ENCODE results near the gene HS3ST1.

The HS3ST1 gene

DNA sequence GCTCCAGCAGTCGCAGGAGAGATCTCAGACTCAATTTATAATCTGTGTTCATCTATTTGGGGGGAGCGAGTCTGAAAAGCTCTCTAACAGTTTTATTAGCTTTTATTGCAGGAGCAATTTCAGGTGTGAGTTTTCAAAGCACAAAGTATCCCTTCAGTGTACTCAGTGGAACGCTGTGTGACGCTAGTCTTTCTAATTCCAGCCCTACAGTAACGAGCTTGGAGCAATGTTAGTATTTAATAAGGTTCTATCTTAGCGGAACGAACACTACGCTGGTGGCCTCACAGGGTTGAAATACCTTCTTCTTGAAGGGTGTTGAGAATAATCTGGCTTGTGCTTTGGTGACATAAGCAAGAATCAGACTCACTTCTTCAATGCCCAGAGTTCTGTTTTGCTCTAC lies 8.4 kb downstream of the HS3ST1 start:
- no peaks in the 10 kb centered on the region for H3K9me3 ChIP-seq (ENCODE audit: low read length)
- H3K27me3 ChIP-seq (ENCODE audit: control insufficient read depth in 1 of 2, insufficient read depth in 2 of 2, low read length in 2 of 2), result no peaks in the 10 kb centered on the region
- no peaks in the 10 kb centered on the region for H3K4me1 ChIP-seq (ENCODE audit: insufficient read depth, low read length)
- no peak overlapping the region for H3K9ac ChIP-seq (ENCODE audit: low read length)
- H3K27ac ChIP-seq (ENCODE audit: low read depth, low read length), result no peak overlapping the region
- no peaks in the 10 kb centered on the region for H3K36me3 ChIP-seq (ENCODE audit: insufficient read depth, low read length)
- no peak overlapping the region for H3K4me3 ChIP-seq (ENCODE audit: low read depth in 1 of 2, low read length in 2 of 2)

DNA sequence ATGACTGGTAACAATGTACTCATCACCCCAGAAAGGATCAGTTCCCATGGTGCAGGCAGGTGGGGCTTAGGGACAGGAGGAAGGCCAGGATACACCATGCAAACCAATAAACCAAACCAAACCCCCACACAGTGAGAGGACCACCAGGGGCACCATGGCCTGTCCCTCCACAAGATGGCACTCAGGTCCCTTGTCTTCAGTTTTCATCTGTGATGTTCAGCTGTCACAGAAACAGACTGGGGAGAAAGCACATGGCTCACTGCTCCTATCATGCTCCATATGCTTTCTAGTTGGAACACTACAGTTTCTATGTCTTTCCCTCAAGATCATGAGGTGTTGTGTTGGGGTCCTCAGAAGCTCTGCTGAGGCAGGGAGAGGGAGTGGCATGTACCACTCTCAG lies 10.1 kb downstream of the HS3ST1 start:
- no peak overlapping the region for H3K27ac ChIP-seq (ENCODE audit: low read depth, low read length)
- no peaks in the 10 kb centered on the region for H3K27me3 ChIP-seq (ENCODE audit: control insufficient read depth in 1 of 2, insufficient read depth in 2 of 2, low read length in 2 of 2)
- no peaks in the 10 kb centered on the region for H3K4me1 ChIP-seq (ENCODE audit: insufficient read depth, low read length)
- no peak overlapping the region for H3K4me3 ChIP-seq (ENCODE audit: low read depth in 1 of 2, low read length in 2 of 2)
- H3K9me3 ChIP-seq (ENCODE audit: low read length), result no peaks in the 10 kb centered on the region
- H3K9ac ChIP-seq (ENCODE audit: low read length), result no peak overlapping the region
- H3K36me3 ChIP-seq (ENCODE audit: insufficient read depth, low read length), result no peaks in the 10 kb centered on the region

DNA sequence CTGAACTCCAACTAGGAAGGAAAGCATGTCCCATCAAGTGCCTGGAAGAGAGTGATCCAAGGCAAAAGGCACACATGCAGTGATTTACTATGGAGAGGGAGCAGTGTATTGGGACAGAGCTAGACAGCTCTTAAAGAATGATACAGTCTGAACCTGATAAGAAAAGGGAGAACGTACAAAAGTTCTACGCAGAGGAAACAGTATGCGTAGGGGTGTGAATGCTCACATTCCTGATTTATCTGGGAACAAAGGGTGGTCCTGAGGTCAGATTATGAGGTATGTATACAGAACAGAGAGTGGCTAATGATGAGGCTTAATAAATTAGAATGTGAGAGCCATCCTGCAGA lies 12.0 kb downstream of the HS3ST1 start:
- no peak overlapping the region for H3K9ac ChIP-seq (ENCODE audit: low read length)
- no peak overlapping the region for H3K4me3 ChIP-seq (ENCODE audit: low read depth in 1 of 2, low read length in 2 of 2)
- H3K36me3 ChIP-seq (ENCODE audit: insufficient read depth, low read length), result no peaks in the 10 kb centered on the region
- no peaks in the 10 kb centered on the region for H3K27me3 ChIP-seq (ENCODE audit: control insufficient read depth in 1 of 2, insufficient read depth in 2 of 2, low read length in 2 of 2)
- H3K9me3 ChIP-seq (ENCODE audit: low read length), result no peaks in the 10 kb centered on the region
- no peaks in the 10 kb centered on the region for H3K4me1 ChIP-seq (ENCODE audit: insufficient read depth, low read length)
- no peak overlapping the region for H3K27ac ChIP-seq (ENCODE audit: low read depth, low read length)

DNA sequence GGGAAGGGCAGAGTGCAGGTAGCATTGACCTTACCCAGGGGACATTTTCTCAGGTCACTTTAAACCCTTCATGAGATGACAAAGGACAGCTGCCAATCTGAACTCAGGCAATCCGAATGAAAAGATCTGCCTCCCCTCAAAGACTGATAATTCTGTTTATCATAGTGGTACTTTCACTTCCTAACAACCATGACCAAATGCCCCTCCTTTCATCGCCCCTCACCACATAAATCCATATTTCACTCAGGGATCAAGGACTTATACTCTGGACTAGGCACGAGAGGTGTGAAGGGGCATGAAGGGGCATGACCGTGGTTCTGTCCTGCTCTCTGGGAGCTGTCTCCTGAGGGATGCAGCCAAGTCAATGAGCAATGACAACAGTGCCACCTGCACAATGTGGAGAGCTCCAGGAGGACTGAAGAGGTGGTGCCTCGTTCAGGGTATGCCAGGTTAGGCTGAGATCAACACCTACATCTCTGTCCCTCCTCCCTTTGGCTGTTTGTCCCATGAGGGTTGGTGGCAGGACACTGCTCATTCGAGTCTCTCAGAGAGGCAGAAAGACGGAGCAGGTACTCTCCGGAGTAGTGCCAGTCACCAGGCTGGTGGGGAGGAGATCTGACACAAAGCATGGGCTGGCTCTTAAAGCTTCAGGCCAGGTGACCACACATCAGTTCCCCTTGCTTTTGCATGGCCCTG lies 12.5 kb downstream of the HS3ST1 start:
- Histone ChIP-seq H3K27ac (ENCODE audit: low read depth, low read length) (no peak overlapping the region), H3K4me1 (ENCODE audit: insufficient read depth, low read length) (no peaks in the 10 kb centered on the region), H3K9ac (ENCODE audit: low read length) (no peak overlapping the region), H3K27me3 (ENCODE audit: control insufficient read depth in 1 of 2, insufficient read depth in 2 of 2, low read length in 2 of 2) (no peaks in the 10 kb centered on the region), H3K4me3 (ENCODE audit: low read depth in 1 of 2, low read length in 2 of 2) (no peak overlapping the region), H3K36me3 (ENCODE audit: insufficient read depth, low read length) (no peaks in the 10 kb centered on the region), H3K9me3 (ENCODE audit: low read length) (no peaks in the 10 kb centered on the region)

DNA sequence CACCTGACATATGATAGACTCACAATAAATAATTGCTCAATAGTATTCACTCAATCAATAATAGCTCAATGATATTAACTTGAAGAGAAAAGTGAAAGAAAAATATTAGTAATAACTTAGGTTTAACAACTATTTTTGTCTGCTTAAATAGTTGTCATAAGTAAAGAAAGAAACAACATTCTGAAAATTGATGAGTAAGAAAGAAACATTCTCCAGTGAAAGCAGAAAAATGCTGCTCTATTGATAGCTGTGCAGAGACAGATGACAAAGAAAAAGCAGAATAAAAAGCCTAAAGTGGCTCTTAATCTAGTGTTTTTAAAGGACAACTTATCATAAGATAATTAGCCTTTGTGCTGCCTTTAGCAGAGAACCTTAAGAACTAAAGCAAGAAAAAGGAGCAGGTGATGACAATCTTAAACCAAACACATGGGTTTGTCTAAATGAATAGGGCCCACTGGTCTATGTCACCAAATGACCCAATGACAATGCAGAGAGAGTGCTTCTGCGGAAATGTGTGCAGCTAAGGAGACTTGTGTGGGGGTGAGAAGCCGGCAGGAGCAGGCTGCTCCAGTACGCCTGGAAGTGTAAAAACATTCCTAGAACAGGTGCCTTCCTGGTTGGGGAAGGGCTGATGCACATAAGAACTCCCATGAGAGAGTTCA lies 13.2 kb downstream of the HS3ST1 start:
- Histone ChIP-seq H3K27ac (ENCODE audit: low read depth, low read length) (no peak overlapping the region), H3K27me3 (ENCODE audit: control insufficient read depth in 1 of 2, insufficient read depth in 2 of 2, low read length in 2 of 2) (no peaks in the 10 kb centered on the region), H3K9ac (ENCODE audit: low read length) (no peak overlapping the region), H3K36me3 (ENCODE audit: insufficient read depth, low read length) (no peaks in the 10 kb centered on the region), H3K4me3 (ENCODE audit: low read depth in 1 of 2, low read length in 2 of 2) (no peak overlapping the region), H3K4me1 (ENCODE audit: insufficient read depth, low read length) (no peaks in the 10 kb centered on the region), H3K9me3 (ENCODE audit: low read length) (no peaks in the 10 kb centered on the region)

DNA sequence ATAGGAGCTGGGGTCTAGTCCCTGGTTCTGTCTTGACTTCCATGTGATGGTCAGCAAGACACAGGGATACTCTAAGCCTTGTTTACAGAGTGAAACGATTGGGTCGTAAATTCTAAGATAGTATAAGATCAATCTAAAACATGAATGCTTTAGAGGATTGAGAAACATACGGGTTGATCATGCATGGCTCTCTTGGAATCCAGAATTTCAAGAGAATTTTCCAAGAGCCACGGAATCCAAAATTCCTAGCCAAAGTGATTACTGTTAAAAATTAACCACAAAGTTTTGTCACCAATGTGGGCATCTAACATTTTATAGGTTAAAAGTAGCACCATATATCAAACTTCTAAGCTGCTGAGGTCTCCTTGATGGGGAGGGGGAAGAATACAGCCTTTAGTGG lies 16.5 kb downstream of the HS3ST1 start:
- Histone ChIP-seq H3K27me3 (ENCODE audit: control insufficient read depth in 1 of 2, insufficient read depth in 2 of 2, low read length in 2 of 2) (no peaks in the 10 kb centered on the region), H3K9ac (ENCODE audit: low read length) (no peak overlapping the region), H3K36me3 (ENCODE audit: insufficient read depth, low read length) (no peaks in the 10 kb centered on the region), H3K27ac (ENCODE audit: low read depth, low read length) (no peak overlapping the region), H3K4me1 (ENCODE audit: insufficient read depth, low read length) (no peaks in the 10 kb centered on the region), H3K4me3 (ENCODE audit: low read depth in 1 of 2, low read length in 2 of 2) (no peak overlapping the region), H3K9me3 (ENCODE audit: low read length) (no peaks in the 10 kb centered on the region)

DNA sequence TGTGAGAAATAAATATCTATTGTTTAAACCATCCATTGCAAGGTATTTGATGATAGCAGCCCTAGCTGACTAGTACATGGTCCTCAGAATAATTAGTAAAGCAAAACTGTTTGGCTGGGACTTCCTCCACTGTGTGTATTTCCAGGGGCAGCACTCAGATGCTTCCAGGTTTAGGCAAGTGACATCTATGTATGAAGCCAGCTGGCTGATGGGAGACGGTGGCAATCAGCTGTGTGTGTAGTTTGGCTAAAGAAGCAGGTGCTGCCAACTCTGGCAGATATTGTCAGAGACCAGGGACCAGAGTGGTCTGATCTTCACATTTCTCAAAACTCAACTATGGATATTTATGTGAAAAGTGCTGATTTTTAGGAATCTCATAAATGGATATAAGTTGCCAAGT lies 19.1 kb downstream of the HS3ST1 start:
- no peaks in the 10 kb centered on the region for H3K27me3 ChIP-seq (ENCODE audit: control insufficient read depth in 1 of 2, insufficient read depth in 2 of 2, low read length in 2 of 2)
- no peaks in the 10 kb centered on the region for H3K9me3 ChIP-seq (ENCODE audit: low read length)
- no peaks in the 10 kb centered on the region for H3K4me1 ChIP-seq (ENCODE audit: insufficient read depth, low read length)
- H3K4me3 ChIP-seq (ENCODE audit: low read depth in 1 of 2, low read length in 2 of 2), result no peak overlapping the region
- H3K9ac ChIP-seq (ENCODE audit: low read length), result no peak overlapping the region
- H3K36me3 ChIP-seq (ENCODE audit: insufficient read depth, low read length), result no peaks in the 10 kb centered on the region
- H3K27ac ChIP-seq (ENCODE audit: low read depth, low read length), result no peak overlapping the region

DNA sequence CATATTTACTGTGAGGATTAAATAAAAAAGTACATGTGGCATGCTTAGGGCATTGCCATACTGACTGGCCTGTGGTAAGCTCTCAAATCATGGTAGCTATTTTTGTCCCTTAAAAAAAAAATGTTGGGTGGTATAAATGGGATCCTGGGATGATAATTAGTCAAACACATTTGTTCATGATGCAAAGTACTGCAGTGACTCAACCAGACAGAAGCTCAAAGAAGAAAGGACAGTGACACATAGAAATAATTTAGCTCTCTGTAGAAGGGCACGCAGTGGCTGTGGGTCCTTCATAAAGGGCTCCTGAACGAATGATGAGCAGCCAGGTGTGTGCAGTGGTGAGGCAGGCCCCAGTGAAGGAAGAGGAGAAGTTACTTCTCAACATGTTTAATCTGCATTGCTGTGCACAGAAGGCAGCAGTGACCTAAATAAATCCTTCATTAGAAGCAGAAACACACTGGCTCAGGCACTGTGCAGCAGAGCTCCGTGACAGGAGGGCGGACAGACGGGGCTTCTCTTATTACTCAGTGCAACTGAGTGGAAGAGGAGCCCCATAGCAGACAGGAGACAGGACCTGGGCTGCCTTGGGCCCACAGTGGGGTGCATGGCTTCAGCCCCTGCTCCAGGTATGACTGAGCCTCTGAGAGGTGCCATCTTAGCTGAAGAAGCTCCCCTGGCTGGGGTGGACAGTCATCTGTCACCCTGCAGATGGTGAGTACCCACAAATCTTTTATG lies 20.3 kb downstream of the HS3ST1 start:
- Histone ChIP-seq H3K27me3 (ENCODE audit: control insufficient read depth in 1 of 2, insufficient read depth in 2 of 2, low read length in 2 of 2) (no peaks in the 10 kb centered on the region), H3K4me1 (ENCODE audit: insufficient read depth, low read length) (no peaks in the 10 kb centered on the region), H3K9ac (ENCODE audit: low read length) (no peak overlapping the region), H3K36me3 (ENCODE audit: insufficient read depth, low read length) (no peaks in the 10 kb centered on the region), H3K4me3 (ENCODE audit: low read depth in 1 of 2, low read length in 2 of 2) (no peak overlapping the region), H3K9me3 (ENCODE audit: low read length) (no peaks in the 10 kb centered on the region), H3K27ac (ENCODE audit: low read depth, low read length) (no peak overlapping the region)

DNA sequence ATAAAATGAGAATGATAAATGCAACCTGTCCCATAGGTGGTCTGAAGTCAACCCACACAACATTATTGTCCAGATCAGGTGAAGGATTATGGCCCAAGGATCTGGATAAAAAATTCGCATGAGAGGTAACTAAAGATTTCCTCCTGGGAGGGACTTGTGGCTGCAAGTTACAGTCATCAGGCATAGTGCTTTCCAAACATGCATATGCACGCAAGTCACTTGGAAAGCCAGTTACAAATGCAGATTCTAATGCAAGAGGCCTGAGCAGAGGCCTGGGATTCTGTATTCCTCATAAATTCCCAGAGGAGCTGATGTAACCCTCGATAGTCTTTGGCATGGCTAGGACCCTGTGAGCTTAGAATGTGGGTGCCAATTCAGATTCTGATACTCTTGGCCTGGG lies 21.1 kb downstream of the HS3ST1 start:
- Histone ChIP-seq H3K4me1 (ENCODE audit: insufficient read depth, low read length) (no peaks in the 10 kb centered on the region), H3K27me3 (ENCODE audit: control insufficient read depth in 1 of 2, insufficient read depth in 2 of 2, low read length in 2 of 2) (no peaks in the 10 kb centered on the region), H3K9ac (ENCODE audit: low read length) (no peak overlapping the region), H3K27ac (ENCODE audit: low read depth, low read length) (no peak overlapping the region), H3K4me3 (ENCODE audit: low read depth in 1 of 2, low read length in 2 of 2) (no peak overlapping the region), H3K9me3 (ENCODE audit: low read length) (no peaks in the 10 kb centered on the region), H3K36me3 (ENCODE audit: insufficient read depth, low read length) (no peaks in the 10 kb centered on the region)

DNA sequence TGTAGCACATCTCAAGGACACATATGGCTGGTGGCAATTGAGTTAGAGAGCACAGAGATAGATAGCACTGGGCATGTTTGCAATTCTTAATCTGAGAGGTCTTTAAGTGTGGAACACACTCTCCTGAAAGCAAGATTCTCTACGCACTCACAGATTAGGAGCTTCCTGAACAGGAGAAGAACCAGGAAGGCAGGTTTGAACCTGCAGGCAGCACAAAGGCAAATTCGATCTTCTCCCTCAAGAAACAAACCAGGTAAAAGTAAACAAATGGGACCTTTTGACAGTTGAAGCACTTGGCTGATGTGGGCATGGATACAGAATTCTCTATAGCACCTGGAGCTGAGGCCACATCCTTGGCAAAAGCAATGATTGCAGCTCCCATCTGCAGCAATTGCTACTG lies 24.3 kb downstream of the HS3ST1 start:
- H3K27ac ChIP-seq (ENCODE audit: low read depth, low read length), result no peak overlapping the region
- H3K9ac ChIP-seq (ENCODE audit: low read length), result no peak overlapping the region
- no peaks in the 10 kb centered on the region for H3K36me3 ChIP-seq (ENCODE audit: insufficient read depth, low read length)
- H3K4me3 ChIP-seq (ENCODE audit: low read depth in 1 of 2, low read length in 2 of 2), result no peak overlapping the region
- no peaks in the 10 kb centered on the region for H3K4me1 ChIP-seq (ENCODE audit: insufficient read depth, low read length)
- no peaks in the 10 kb centered on the region for H3K27me3 ChIP-seq (ENCODE audit: control insufficient read depth in 1 of 2, insufficient read depth in 2 of 2, low read length in 2 of 2)
- no peaks in the 10 kb centered on the region for H3K9me3 ChIP-seq (ENCODE audit: low read length)

DNA sequence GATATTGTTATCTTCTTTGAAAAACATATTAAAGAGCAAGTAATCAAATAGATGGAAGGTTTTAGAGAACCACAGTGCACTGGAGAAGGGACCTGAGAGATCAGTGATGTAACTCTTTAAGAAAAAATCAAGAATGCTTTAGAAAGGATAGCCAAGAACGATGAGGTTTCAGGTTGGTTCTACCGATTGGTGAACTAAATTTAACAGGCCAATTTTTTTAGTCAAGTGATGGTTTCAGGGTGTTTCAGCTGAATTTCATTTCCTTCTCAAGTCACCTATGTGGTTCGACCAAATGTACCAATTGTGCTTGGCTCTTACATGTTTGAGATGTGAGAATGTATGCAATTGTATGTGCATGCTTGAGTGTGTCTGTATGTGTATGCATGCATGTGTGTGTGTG lies 26.5 kb downstream of the HS3ST1 start:
- H3K36me3 ChIP-seq (ENCODE audit: insufficient read depth, low read length), result no peaks in the 10 kb centered on the region
- no peak overlapping the region for H3K4me3 ChIP-seq (ENCODE audit: low read depth in 1 of 2, low read length in 2 of 2)
- H3K9ac ChIP-seq (ENCODE audit: low read length), result no peak overlapping the region
- no peaks in the 10 kb centered on the region for H3K9me3 ChIP-seq (ENCODE audit: low read length)
- H3K4me1 ChIP-seq (ENCODE audit: insufficient read depth, low read length), result no peaks in the 10 kb centered on the region
- no peak overlapping the region for H3K27ac ChIP-seq (ENCODE audit: low read depth, low read length)
- H3K27me3 ChIP-seq (ENCODE audit: control insufficient read depth in 1 of 2, insufficient read depth in 2 of 2, low read length in 2 of 2), result no peaks in the 10 kb centered on the region
